Fibroblast of the conjunctiva (primary cell): ENCODE measurements around the gene SLC44A5.
"Not testable (repeated sequence)": the region's sequence is repeated elsewhere in the genome, so short reads cannot be mapped to it uniquely, and the experiment has no call there.

ENCODE experiments used
- DNase-seq: peaks from one replicate; pipeline ENCODE4 v3.0.0-alpha.2; 2010; ENCODE audit warnings: low read depth

SLC44A5 gene

DNA sequence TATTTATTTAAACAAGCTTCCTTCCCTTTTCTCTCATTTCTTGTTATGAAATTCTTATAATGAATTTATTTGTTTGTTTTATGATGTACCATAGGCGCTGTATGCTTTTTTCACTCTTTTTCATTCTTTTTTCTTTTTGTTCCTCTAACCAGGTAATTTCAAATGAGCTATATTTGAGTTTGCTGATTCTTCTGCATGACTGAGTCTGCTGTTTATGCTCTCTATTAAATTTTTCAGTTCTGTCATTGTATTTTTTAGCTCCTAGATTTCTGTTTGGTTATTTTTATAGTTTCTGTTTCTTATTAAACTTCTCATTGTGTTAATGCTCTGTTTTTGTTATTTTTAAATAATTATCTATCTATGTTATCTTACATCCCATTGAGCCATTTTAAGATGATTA, 244.3 kb downstream of the SLC44A5 start:
- DNase-seq = no peak

DNA sequence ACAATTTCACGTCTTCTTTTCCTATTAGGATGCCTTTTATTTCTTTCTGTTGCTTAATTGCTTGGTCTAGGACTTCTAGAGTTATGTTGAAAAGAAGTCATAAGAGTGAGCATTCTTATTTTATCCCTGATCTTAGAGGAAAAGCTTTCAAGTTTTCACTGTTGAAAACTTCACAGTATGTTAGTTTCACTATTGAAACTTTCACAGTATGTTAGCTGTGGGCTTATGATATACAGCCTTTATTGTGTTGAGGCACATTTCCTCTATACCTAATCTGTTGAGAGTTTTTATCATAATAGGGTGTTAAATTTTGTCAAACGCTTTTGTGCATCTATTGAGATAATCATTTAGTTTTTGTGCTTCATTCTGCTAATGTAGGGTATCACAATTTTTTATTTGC, 249.7 kb downstream of the SLC44A5 start:
- no peak for DNase-seq

DNA sequence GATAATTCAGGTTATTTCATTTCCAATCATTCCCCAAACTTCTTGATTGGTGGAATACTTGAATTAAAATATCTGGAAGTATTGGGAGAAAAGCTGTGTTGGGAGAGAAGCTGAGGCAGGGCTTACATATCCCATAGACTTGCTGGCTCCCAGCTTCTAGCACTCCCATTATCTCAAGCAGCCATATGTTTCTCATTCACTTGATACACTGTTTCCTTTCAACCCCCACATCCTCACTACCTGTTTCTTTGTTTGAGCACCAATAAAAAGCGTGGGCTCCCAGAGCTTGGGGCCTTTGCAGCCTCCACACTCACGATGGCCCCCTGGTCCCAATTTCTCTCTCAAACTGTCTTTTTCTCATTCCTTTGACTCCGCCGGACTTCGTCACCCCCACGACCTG, 256.6 kb downstream of the SLC44A5 start:
- not testable (repeated sequence) for DNase-seq

DNA sequence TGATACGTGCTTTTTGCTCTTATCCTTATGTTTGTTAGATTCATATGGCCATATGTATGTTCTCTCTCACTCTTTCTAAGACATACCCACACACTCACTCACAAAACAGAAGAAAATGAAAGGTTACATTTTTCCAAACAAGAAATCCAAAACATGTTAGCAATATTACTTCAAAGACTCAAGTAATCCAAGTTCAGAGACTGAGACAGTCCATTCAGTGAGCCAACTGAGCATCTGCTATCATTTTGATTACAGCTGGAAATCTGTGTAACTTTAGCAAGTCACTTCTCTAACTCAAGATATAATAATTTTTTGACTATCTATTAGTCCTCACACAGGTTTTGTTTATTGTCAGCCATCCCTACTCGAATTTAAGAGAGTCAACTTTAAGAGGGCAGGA, 257.9 kb downstream of the SLC44A5 start:
- no peak for DNase-seq

DNA sequence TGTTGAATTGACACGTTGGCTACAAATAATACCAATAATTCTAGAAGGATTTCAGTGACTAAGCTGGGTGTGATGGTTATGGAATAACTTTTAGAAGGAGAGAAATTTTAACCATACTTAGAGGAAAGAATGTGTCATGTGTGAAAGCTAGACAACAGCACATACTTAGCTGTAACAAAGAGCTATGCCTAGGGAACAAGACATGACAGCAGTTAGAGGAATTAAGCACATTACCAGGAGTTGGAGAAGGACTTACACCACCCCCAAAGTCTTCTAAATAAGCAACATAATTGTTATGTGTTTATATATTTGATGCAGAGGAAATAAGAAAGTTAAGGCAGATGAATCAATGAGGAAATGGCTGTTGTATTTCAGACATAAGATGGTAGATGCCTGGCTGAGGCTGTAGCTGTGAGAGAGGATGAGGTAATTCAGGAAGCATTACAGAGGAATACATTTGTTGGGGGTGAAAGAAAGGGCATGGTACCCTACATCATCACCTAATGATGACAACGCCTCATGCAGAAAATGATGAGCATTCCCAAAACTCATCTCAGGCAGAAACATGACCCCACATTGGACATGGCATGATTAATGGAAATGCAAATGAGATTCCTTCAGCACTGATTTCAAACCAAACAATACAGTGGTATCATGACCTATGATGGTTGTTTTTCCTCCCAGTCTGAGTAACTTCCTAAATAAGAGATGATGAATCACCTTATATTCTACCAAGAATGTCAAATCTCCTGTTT, 265.2 kb downstream of the SLC44A5 start:
- DNase-seq = peak; percentile 0

DNA sequence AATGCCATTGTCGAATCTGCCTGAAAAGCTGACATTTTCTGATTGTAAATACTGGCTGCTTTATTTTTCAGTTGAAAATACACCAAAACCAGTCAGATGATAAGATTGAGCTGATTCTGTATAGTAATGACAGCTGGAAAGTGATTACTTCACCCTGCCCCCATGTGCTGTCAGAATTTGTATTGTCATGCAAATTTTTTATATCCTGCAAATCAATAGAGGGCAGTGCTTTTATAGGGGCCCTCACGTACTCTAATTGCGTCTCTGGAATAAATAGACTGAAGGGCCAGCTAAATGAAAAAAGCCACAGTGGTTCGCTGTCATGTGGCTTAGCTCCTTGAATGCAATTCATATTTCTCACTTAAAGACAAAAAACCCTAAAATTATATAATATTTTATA, 268.1 kb downstream of the SLC44A5 start:
- no peak for DNase-seq

DNA sequence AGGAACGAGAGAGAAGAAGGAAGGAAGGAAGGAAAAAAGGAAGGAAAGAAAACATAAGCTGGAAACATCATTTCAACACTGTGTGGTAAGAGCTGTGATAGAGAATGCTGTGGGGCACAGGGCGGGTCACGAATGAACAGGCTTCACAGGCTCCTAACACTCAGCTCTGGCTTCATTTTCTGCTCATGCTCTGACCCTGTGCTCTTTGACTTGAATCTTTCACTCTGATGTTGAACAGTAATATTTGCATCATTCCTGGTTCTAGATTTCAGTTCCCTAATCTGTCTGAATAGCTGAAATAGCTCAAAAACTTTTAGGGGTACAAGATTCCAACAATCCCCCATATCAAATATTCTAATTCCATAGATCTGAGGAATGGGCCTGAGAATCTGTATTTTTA, 269.4 kb downstream of the SLC44A5 start:
- DNase-seq = no peak

DNA sequence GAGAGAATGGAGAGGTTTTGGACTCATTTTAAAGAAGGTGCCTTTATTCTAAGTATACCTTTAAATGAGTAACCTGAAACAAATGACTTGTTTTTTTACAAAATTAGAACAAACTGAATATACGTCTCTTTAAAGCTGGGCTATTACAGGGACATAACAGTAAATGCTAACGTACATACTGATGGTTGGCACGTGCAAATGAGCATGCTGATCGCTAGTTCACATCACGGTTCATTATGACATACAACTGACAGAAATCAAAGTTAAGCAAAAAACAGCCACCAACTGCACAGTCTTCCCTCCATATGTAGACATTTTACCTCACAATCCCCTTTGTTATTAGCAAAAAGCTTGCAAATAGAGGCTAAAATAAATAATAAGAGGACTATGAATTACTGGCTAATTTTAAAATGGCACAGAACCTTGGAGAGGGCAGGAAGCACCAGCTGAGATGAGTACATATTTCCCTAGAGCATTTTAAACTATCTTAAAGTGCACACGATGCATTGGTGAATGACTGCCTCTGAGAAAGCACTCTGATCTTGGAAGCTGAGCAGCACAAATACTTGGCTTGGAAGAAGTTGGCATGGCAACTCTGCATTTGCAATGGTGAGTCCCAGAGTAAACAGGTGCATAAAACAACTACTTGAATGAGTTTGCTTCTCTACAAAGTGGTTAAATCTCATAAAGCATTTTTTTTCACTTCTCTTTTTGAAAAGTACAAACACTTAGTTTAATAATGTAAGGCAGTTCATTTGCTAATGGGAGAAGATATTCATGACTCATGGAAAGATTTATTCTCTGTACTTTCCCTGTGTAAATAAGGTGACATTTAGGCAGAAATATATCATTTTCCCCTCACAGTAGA, 272.1 kb downstream of the SLC44A5 start:
- no peak for DNase-seq

DNA sequence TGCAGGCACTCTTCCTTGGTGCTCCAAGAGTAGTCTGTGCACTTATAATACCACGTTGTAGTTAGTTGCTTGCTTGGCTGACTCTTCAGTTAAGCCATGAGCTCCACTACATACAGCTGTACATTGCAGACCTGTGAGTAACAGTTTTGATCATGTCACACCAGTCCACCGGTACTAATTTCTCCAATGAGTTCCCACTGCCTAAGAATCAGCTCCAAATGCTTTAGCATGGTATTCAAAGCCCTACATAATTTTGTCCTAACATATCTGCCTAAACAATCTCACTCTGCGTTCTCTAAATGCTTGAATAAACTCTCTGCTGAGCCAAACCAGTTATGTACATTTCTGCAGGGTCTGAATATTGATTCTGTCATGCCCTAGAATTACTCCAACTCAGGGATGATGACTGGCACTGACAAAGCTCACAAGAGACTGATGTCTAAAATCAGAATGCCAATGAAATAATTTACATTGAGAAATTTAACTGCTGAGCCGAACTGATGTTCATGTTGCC, 276.0 kb downstream of the SLC44A5 start:
- no peak for DNase-seq

DNA sequence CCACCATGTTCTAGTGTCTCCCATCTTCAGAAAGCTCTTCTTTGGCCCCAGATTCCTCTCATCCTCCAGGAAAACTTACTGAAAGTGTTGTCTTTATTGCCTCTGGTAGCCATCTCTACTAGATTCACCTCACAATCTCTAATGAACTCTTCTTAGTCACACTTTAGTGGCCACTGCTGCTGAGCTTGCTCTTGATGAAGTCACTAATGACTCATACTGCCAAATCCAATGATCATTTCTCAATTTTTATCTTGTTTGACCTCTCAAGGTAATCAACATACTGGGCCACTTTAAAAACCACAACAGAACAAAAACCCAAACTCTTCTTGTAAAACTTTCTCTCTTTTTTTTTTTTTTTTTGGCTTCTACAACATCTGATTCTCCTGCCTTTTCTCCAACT, 280.3 kb downstream of the SLC44A5 start:
- DNase-seq = no peak

DNA sequence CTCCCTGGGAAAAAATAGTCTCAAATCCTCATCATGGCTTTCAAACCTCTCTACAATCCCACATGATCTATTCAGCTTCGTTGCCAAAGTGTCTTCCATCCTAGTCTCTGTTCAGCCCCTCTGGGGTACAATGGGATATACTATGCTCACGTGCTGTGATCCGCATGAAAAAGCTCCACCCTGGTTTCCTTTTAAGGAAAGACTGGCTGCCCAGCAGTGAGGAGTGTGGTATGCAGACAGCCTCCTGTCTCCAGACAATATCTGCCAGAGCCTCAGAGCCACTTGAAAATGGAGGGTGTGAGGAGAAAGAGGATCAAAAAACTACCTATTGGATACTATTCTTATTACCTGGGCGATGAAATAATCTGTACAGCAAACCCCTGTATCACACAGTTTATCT, 282.2 kb downstream of the SLC44A5 start:
- DNase-seq = no peak

DNA sequence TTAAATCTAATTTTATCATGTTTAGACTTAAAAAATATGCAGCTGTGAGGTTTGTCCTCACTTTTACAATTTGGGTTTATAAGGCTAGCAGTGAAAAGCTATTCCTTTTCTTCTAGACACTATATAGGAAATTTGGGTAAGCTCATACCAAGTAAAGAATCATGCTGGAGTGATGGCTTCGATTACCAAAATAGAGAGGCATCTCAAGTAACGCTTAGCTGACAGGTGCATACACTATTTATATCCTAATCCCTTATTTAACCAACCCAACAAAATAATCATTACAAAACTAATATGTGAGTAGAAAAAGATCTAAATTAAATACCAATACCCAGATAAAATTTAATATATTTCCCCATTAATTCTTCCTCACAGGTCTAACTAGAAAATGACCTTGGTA, 283.5 kb downstream of the SLC44A5 start:
- DNase-seq = no peak

DNA sequence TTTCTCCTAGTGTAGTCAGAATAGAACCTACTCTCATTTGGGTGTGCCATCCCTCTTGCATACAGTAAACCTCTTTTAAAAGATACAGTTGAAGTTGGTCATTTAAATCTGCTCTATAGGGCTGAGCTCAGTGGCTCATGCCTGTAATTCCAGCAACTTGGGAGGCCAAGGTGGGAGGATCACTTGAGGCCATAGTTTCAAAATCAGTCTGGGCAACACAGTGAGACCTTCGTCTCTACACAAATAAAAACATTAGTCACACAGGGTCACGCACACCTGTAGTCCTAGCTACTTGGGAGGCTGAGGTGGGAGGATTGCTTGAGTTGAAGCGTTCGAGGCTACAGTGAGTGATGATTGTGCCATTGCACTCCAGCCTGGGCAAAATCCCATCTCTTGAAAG, 292.9 kb downstream of the SLC44A5 start:
- DNase-seq = no peak

DNA sequence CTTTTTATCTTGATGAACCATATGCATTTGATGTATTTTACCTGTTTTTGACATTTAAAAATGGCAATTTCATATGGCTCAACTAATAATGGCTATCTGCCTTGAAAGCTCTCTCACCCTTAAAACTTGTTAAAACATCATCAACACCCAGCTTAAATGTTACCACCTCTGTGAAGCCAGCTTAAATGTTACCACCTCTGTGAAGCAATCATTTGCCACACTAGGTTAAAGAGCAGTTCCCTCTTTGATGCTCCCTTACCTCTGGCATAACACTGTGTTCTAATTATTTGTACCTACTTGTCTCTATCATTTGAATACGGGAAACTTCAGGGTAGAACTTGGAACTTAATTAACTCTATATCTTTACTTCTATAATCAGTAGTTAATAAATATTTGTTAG, 294.7 kb downstream of the SLC44A5 start:
- no peak for DNase-seq

DNA sequence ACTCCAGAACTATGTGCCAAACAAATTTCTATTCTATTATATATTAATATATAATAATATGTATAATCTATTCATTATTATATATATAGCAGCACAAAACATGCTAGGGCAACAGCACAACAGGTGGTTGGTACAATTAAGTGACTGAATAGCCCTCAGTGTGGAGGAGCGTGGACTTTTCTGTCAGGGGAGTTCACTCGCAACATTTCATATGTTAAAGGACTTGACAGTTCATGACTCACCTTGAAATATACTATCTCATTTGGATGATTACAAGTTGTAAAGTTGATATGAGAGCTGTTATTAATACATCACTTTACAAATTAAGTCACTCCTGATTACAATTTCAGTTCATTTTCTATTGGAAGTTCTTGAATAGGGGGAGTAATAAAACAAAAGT, 298.3 kb downstream of the SLC44A5 start:
- no peak for DNase-seq

DNA sequence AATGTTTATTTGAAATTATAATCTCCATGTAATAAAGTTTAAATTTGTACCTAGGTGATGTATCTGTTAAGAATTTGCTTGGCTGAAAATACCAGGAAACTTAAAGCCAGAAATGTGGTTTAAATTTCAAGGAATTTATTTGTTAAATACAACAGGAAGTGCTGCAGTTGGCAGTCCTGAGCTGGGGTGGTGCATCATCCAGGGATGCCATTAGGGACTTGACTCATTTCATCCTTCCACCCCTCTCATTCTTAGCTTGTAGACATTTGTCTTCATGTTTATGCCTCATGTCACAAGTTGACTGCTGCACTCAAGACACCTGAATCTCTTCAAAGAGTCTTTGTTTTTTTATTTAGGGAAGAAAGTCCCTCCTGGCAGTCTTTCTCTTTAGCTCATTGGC, 300.8 kb downstream of the SLC44A5 start:
- no peak for DNase-seq

DNA sequence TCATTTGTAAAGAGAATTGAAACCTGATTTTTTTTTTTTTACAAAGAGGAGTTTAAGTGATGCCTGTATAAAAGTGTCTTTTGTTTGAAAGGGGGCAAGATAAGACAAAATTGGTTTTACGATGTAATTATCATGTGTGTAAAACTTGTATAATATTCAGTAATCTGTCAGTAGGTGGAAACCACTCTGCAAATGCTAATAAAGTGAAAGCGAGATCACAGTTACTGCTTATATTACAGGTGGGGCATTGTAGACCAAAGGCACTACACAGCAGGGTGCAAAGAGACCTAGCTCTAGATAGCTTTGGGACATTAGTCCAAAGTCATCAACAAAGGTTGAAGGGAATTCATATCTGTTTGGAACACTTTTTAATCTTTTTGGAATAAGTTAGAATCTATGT, 302.5 kb downstream of the SLC44A5 start:
- no peak for DNase-seq

DNA sequence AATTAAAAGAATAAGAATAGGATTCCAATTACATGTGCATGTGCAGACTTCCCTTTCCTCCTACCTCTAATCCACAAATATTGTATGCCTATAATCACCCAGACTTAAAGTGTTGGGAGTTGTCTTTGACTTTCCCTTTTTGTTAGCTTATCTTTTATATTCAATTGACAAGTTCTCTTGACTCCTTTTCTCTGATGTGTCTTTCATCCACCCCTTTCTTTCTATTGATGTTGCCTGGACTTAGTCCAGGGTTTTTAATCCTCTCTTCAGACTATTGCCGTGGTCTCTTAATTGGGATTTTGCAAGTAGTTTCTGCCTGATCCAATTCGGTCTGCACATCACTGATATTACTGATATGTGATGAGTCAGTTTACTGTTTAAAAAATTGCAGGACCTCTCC, 305.9 kb downstream of the SLC44A5 start:
- DNase-seq = no peak

DNA sequence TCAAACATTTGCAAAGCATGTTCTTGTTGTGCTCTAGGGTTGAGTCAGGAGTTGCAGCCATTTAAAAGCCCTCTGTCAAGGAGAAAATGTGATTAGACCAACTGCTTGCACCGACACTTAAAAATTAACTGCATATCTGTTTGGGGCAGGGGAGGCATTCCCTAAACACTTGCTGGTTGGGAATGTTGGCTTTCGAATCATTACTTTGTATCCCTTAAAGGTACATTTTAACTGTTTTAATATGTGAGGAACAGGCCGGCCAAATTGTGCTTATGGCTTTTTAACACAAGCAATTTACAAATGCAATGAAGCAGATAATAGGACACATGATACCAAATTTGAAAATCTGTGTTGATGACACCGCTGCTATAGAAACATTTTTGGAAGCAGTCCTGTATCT, 317.6 kb downstream of the SLC44A5 start:
- no peak for DNase-seq

DNA sequence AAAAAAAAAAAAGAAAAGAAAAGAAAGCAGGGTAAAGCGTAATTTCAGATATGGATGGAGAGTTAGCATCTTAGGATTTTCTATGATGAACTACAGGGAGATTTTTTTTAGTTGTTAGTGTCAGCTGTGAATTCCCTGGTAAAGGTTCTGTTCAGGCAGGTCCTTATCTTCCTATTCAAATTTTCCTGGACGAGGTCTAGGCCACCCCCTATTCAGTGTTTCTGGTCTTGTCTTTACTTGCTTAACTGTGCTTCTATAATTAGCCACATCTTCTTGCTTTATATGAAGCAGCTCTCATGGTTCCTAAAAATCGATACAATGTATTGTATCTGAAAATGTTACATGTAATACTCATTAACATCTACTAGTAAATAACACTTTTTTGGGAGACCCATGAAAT, 318.9 kb downstream of the SLC44A5 start:
- DNase-seq = no peak

DNA sequence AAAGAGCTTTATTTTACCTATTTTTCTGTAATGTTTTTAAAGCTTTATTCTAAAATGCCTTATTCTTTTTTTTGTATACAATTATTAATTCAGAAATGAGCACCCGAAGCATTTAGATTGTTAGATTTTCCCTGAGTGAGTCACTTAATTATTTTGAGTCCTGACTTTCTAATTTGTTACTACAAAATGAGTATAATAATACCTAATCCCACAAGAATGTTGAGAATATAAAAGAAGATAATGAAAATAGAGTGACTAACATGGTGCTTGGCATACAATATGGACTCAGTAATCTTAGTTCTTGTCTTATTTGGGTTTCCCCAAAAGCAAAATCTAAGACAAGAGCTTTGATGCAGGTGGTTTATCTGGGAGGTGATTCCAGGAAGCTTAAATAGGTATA, 334.5 kb downstream of the SLC44A5 start:
- DNase-seq = no peak

DNA sequence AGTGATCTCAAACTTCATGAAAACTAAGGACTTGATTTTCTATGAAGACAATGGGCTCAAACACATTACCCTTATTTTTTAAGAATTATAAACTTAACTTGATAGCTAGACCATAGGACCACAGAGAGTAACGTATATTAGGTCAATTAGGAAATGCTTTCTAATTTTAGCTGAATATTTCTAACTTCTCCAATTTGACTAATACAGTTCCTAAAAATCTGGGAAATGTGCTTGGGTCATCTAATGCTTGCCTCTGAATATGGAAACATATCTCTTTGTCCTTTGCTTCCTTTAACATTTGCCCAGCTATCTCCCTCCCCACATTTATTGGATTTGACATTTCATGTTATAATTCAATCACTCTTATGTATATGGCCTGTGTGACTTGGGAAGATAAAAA, 335.3 kb downstream of the SLC44A5 start:
- no peak for DNase-seq

DNA sequence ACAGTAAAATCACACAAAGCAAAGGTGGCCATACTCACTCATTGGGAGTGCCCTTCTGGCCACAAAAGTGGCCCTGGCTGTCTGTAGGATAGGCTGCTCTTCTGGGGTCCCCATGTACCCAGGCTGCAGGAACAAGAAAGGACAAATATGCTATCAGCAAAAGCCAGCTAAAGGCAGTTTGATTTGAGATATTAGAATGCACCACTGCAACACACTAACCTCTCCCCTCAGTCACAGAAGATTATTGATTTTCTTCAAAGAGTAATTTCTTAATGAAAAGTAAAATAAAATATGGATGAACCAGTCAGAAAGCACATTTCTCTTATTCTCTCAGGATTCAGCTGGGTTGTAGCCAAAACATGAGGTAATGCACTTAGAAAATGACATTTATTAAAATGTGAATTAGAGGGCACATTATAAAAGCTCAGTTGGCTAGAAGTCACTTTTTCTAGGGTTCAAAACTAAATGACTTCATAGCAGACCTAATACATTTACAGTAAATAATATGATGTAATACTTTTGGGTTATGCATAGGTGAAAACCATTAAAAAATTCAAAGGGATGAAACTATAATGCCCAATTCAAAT, 335.9 kb downstream of the SLC44A5 start:
- DNase-seq = no peak
